CD14-positive monocyte (primary cell): ENCODE data around the gene PLAC1. TPM values are rescaled to one million over a fixed set of nuclear protein-coding genes. Genes with fewer than 3 reads are reported as not detected.

Experiments used
- DNase-seq, 3 donors: peaks; one replicate each; pipeline ENCODE4 v3.0.0-alpha.2; 2011 to 2022
- H2AFZ ChIP-seq: 2 replicates; pipeline ENCODE4 v1.6.0; 2012; ENCODE audit warnings: mild to moderate bottlenecking, low read depth, low read length, inconsistent platforms; ENCODE audit not compliant: insufficient read depth, poor library complexity, severe bottlenecking
- H3K27ac ChIP-seq, 2 donors: 1 replicate in 1 of 2; 2 replicates in 1 of 2; pipeline ENCODE4 v1.5.1; 2012 to 2013; ENCODE audit warnings: low read length in 2 of 2, control low read depth in 1 of 2, inconsistent platforms in 1 of 2, low read depth in 1 of 2, mild to moderate bottlenecking in 1 of 2
- H3K27me3 ChIP-seq, 2 donors: one replicate each; pipeline versions ENCODE4 v1.6.0 to v1.6.1; 2011 to 2013; ENCODE audit warnings: low read length in 2 of 2; ENCODE audit not compliant: control insufficient read depth in 2 of 2, insufficient read depth in 2 of 2
- H3K36me3 ChIP-seq, 2 donors: replicated peaks in 1 of 2; 1 replicate in 1 of 2; 2 replicates in 1 of 2; pipeline versions ENCODE4 v1.5.1 to v1.6.1; 2012 to 2013; ENCODE audit warnings: low read length in 2 of 2, control low read depth in 1 of 2, inconsistent platforms in 1 of 2, mild to moderate bottlenecking in 1 of 2; ENCODE audit not compliant: insufficient read depth in 2 of 2, control insufficient read depth in 1 of 2
- H3K4me1 ChIP-seq, 2 donors: 1 replicate in 1 of 2; 2 replicates in 1 of 2; pipeline versions ENCODE4 v1.5.1 to v1.6.1; 2012 to 2013; ENCODE audit warnings: low read length in 2 of 2, control low read depth in 1 of 2, inconsistent platforms in 1 of 2, mild to moderate bottlenecking in 1 of 2, moderate library complexity in 1 of 2; ENCODE audit not compliant: insufficient read depth in 2 of 2, control insufficient read depth in 1 of 2
- H3K4me2 ChIP-seq: replicated peaks from 2 replicates; pipeline ENCODE3; 2012; ENCODE audit warnings: low read length, moderate library complexity, mild to moderate bottlenecking; ENCODE audit not compliant: poor library complexity, severe bottlenecking; ENCODE audit errors: extremely low read depth
- H3K4me3 ChIP-seq, 3 experiments: fragments of 200-600 bp in 1 of 3; sonication (generic) in 1 of 3; replicated peaks in 1 of 3; 1 replicate in 2 of 3; 2 replicates in 1 of 3; pipeline ENCODE4 v1.5.1; 2011 to 2013; ENCODE audit warnings: low read length in 3 of 3, mild to moderate bottlenecking in 3 of 3, control low read depth in 2 of 3, low read depth in 2 of 3, inconsistent platforms in 1 of 3, moderate library complexity in 1 of 3
- H3K79me2 ChIP-seq: 2 replicates; pipeline ENCODE4 v1.6.0; 2012; ENCODE audit warnings: mild to moderate bottlenecking, control low read depth, inconsistent platforms, low read length, moderate library complexity; ENCODE audit not compliant: insufficient read depth
- H3K9ac ChIP-seq: 2 replicates; pipeline ENCODE4 v1.6.0; 2017; ENCODE audit warnings: low read length, mild to moderate bottlenecking; ENCODE audit not compliant: insufficient read depth, poor library complexity, severe bottlenecking
- H3K9me3 ChIP-seq, 2 donors: replicated peaks in 1 of 2; 1 replicate in 1 of 2; 2 replicates in 1 of 2; pipeline versions ENCODE4 v1.5.1 to v1.6.1; 2012 to 2013; ENCODE audit warnings: low read length in 2 of 2, control low read depth in 1 of 2; ENCODE audit not compliant: control insufficient read depth in 1 of 2, insufficient read depth in 1 of 2
- H4K20me1 ChIP-seq: 2 replicates; pipeline ENCODE4 v1.6.0; 2012; ENCODE audit warnings: mild to moderate bottlenecking, low read length, control low read depth, moderate library complexity; ENCODE audit not compliant: insufficient read depth
- H3K27ac Mint-ChIP-seq, 7 donors: one replicate each; pipeline ENCODE4 v1.8.0; 2020; ENCODE audit warnings: mild to moderate bottlenecking in 7 of 7, mixed read lengths in 7 of 7, moderate library complexity in 6 of 7, inconsistent platforms in 2 of 7
- H3K27me3 Mint-ChIP-seq, 3 donors: one replicate each; pipeline ENCODE4 v1.8.0; 2021 to 2022; ENCODE audit warnings: low read depth in 3 of 3, mild to moderate bottlenecking in 3 of 3, mixed read lengths in 3 of 3, moderate library complexity in 3 of 3, inconsistent platforms in 1 of 3
- H3K36me3 Mint-ChIP-seq, 2 donors: one replicate each; pipeline ENCODE4 v1.8.0; 2020; ENCODE audit warnings: mixed read lengths in 2 of 2, inconsistent platforms in 1 of 2, mild to moderate bottlenecking in 1 of 2
- H3K4me1 Mint-ChIP-seq: one replicate; pipeline ENCODE4 v1.8.0; 2020; ENCODE audit warnings: mild to moderate bottlenecking, mixed read lengths
- H3K4me3 Mint-ChIP-seq, 2 donors: one replicate each; pipeline ENCODE4 v1.8.0; 2020; ENCODE audit warnings: mild to moderate bottlenecking in 2 of 2, mixed read lengths in 2 of 2, moderate library complexity in 1 of 2
- H3K9me3 Mint-ChIP-seq, 7 donors: one replicate each; pipeline ENCODE4 v1.8.0; 2020 to 2022; ENCODE audit warnings: mixed read lengths in 7 of 7, mild to moderate bottlenecking in 6 of 7, moderate library complexity in 6 of 7, inconsistent platforms in 2 of 7
- WGBS: methylation state at CpG from one replicate; pipeline ENCODE4 v1.1.5; 2013; ENCODE audit warnings: missing lambda C conversion rate; ENCODE audit not compliant: insufficient coverage; 5-methylcytosine and 5-hydroxymethylcytosine counted together
- intact Hi-C, 2 donors: fragments of 100-400 bp; cut with micrococcal nuclease; formaldehyde crosslinking; loops; one replicate each; pipeline versions ENCODE4 v1.15.0 to v1.15.1; 2023
- polyA plus RNA-seq, 3 donors: library from polyadenylated mRNA; depleted of rRNA in 1 of 3; unstranded in 2 of 3; stranded (reverse) in 1 of 3; fragments of 300-500 nt in 2 of 3; fragments of >200 nt in 1 of 3; fragmentation: Illumina TruSeq in 2 of 3; gene quantifications; 1 replicate in 2 of 3; 2 replicates in 1 of 3; pipeline ENCODE4 v1.2.3, GENCODE V29; 2012 to 2021
- TF ChIP-seq, protein P1 (sequence below): fragments of 200-600 bp; IDR thresholded peaks from one replicate; pipeline ENCODE4 v1.8.0; 2022; ENCODE audit warnings: antibody characterized with exemption, mild to moderate bottlenecking

The PLAC1 gene
- polyA plus RNA-seq, 3 donors, result not detected

DNA sequence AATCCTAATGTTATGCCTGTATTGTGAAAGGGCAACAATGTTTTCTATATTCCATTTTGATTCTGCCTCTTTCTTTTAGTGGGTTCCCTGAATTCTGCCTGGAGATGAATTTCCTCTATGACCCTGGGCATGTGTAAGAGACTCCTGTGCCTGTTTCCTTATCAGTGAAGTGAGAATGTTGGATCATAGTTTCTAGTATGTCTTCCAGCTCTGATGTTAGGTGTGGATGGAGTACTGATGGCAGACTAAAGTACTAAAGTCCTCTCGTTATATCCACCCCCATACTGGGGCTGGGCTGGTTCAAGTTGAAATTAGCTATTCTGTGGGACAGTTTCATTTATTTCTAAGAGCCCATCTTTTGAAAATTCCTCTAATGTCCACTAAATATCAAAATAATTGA, 29.6 kb downstream of the PLAC1 start:
- Histone ChIP-seq H3K27me3 (no peaks in the 10 kb centered on the region), H3K27ac (no peak overlapping the region), H3K9me3 (no peaks in the 10 kb centered on the region), H3K4me1 (peaks cover 0 to 13% of the 10 kb centered on the region in 2 donors), H3K79me2 (no peaks in the 10 kb centered on the region), H3K9ac (no peak overlapping the region), H3K4me2 (no peak overlapping the region), H4K20me1 (no peaks in the 10 kb centered on the region), H3K36me3 (no peaks in the 10 kb centered on the region), H3K4me3 (no peak overlapping the region), H2AFZ (no peak overlapping the region)
- TF ChIP-seq, protein P1, sequence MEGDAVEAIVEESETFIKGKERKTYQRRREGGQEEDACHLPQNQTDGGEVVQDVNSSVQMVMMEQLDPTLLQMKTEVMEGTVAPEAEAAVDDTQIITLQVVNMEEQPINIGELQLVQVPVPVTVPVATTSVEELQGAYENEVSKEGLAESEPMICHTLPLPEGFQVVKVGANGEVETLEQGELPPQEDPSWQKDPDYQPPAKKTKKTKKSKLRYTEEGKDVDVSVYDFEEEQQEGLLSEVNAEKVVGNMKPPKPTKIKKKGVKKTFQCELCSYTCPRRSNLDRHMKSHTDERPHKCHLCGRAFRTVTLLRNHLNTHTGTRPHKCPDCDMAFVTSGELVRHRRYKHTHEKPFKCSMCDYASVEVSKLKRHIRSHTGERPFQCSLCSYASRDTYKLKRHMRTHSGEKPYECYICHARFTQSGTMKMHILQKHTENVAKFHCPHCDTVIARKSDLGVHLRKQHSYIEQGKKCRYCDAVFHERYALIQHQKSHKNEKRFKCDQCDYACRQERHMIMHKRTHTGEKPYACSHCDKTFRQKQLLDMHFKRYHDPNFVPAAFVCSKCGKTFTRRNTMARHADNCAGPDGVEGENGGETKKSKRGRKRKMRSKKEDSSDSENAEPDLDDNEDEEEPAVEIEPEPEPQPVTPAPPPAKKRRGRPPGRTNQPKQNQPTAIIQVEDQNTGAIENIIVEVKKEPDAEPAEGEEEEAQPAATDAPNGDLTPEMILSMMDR, result no peak
- Mint-ChIP-seq H3K27me3 (peaks cover 0 to 3% (median 0%) of the 10 kb centered on the region in 3 donors), H3K4me3 (no peak overlapping the region), H3K9me3 (no peaks in the 10 kb centered on the region), H3K4me1 (peaks cover 17% of the 10 kb centered on the region), H3K36me3 (no peaks in the 10 kb centered on the region), H3K27ac (no peak overlapping the region)
- no peak for DNase-seq
- no CpG with 5 or more reads among the region's 1 CpG for WGBS
- intact Hi-C loops, result no loop called here

DNA sequence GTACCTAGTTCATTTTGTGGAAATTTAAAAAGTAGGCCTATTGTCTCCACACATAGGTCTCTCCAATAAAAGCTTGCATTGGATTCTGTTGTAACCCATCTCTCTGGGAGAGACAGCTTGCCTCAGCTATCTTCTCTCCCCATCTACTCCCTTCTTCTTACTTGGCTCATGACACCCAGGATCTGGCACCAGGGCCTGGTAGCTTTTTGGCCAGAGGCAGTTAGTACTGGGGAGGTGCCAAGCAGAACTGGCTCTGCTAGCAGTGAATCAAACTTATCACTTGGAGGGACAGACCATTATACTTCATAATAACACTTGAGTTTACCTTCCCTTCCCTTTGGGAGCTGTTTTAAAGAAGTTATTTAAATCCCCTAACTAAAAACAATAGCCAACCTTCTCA, 31.8 kb downstream of the PLAC1 start:
- Mint-ChIP-seq H3K27me3 (peaks cover 0 to 2% (median 2%) of the 10 kb centered on the region in 3 donors), H3K9me3 (no peaks in the 10 kb centered on the region), H3K27ac (no peak overlapping the region), H3K4me3 (no peak overlapping the region), H3K36me3 (no peaks in the 10 kb centered on the region), H3K4me1 (peaks cover 37% of the 10 kb centered on the region)
- Histone ChIP-seq H3K9me3 (no peaks in the 10 kb centered on the region), H2AFZ (no peak overlapping the region), H3K36me3 (no peaks in the 10 kb centered on the region), H3K9ac (no peak overlapping the region), H3K79me2 (no peaks in the 10 kb centered on the region), H4K20me1 (no peaks in the 10 kb centered on the region), H3K4me1 (peaks cover 13 to 35% of the 10 kb centered on the region in 2 donors), H3K27me3 (no peaks in the 10 kb centered on the region), H3K27ac (no peak overlapping the region), H3K4me2 (no peak overlapping the region), H3K4me3 (no peak overlapping the region)
- DNase-seq, result no peak
- TF ChIP-seq, protein P1, result no peak
- intact Hi-C loops, result no loop called here
